Endothelial cell of umbilical vein (primary cell): ENCODE measurements around the gene C5orf15. TPM values are rescaled to one million over a fixed set of nuclear protein-coding genes. Genes with fewer than 3 reads are reported as not detected.

Experiments used
- BruUV-seq: library from RNA; stranded (reverse); fragments of 400-500 nt; replicated peaks from 2 replicates; lab custom pipeline; 2021; lab: Mats Ljungman, UMichigan
- CTCF ChIA-PET: fragments of 300-600, 350-600 bp; sonication (Branson Sonifier 250); formaldehyde crosslinking; loops from one replicate; lab custom pipeline; 2021; ENCODE audit warnings: antibody characterized with exemption, inconsistent platforms; lab: Charles Lee
- POLR2A ChIA-PET: fragments of 300-600, 350-600 bp; sonication (Branson Sonifier 250); formaldehyde crosslinking; loops from one replicate; lab custom pipeline; 2021; ENCODE audit warnings: antibody characterized with exemption, inconsistent platforms; lab: Charles Lee
- DNase-seq: peaks from one replicate; pipeline ENCODE4 v3.0.0-alpha.2; 2011; ENCODE audit warnings: low read depth, low spot score
- FAIRE-seq: peaks from 2 replicates; lab custom pipeline; 2011; peaks lifted over from hg19 to GRCh38; lab: Jason Lieb, UNC
- H2AFZ ChIP-seq: 2 replicates; pipeline ENCODE4 v1.6.0; 2012; ENCODE audit warnings: low read depth, low read length, control low read depth, inconsistent platforms
- H3K27ac ChIP-seq: 2 replicates; pipeline ENCODE4 v1.5.1; 2011; ENCODE audit warnings: low read depth, mild to moderate bottlenecking, control low read depth, low read length, moderate library complexity; ENCODE audit not compliant: insufficient read depth
- H3K27me3 ChIP-seq, 2 experiments: 2 replicates each; pipeline versions ENCODE4 v1.6.0 to v1.6.1; 2011; ENCODE audit warnings: low read length in 2 of 2, mixed read lengths in 1 of 2; ENCODE audit not compliant: control insufficient read depth in 2 of 2, insufficient read depth in 2 of 2
- H3K36me3 ChIP-seq, 2 experiments: 2 replicates in 1 of 2; 3 replicates in 1 of 2; pipeline ENCODE4 v1.5.1; 2011; ENCODE audit warnings: low read length in 2 of 2, mild to moderate bottlenecking in 1 of 2, moderate library complexity in 1 of 2; ENCODE audit not compliant: control insufficient read depth in 2 of 2, insufficient read depth in 2 of 2; ENCODE audit errors: extremely low read depth in 1 of 2
- H3K4me1 ChIP-seq: 3 replicates; pipeline ENCODE4 v1.5.1; 2011; ENCODE audit warnings: mild to moderate bottlenecking, low read length; ENCODE audit not compliant: control insufficient read depth, insufficient read depth; ENCODE audit errors: extremely low read depth
- H3K4me2 ChIP-seq: 2 replicates; pipeline ENCODE4 v1.6.1; 2011; ENCODE audit warnings: low read length, control low read depth, mixed read lengths; ENCODE audit not compliant: insufficient read depth
- H3K4me3 ChIP-seq, 3 experiments: fragments of 200-600 bp in 1 of 3; sonication (generic), shearing (Covaris generic) in 1 of 3; replicated peaks in 1 of 3; 2 replicates each; pipeline ENCODE4 v1.5.1; 2011 to 2016; ENCODE audit warnings: control low read depth in 3 of 3, low read length in 3 of 3, mild to moderate bottlenecking in 2 of 3, inconsistent platforms in 1 of 3, low read depth in 1 of 3, moderate library complexity in 1 of 3; ENCODE audit not compliant: insufficient read depth in 1 of 3
- H3K79me2 ChIP-seq: 2 replicates; pipeline ENCODE4 v1.6.0; 2012; ENCODE audit warnings: low read length, inconsistent platforms; ENCODE audit not compliant: control insufficient read depth, insufficient read depth
- H3K9ac ChIP-seq: replicated peaks from 2 replicates; pipeline ENCODE3; 2011; ENCODE audit warnings: low read length, control low read depth; ENCODE audit not compliant: insufficient read depth; ENCODE audit errors: extremely low read depth
- H3K9me1 ChIP-seq: replicated peaks from 3 replicates; pipeline ENCODE4 v1.6.0; 2011; ENCODE audit warnings: mild to moderate bottlenecking, low read length; ENCODE audit not compliant: control insufficient read depth, insufficient read depth; ENCODE audit errors: extremely low read depth
- H3K9me3 ChIP-seq: replicated peaks from 2 replicates; pipeline ENCODE4 v1.5.1; 2012; ENCODE audit warnings: low read length, inconsistent platforms; ENCODE audit not compliant: control insufficient read depth, insufficient read depth
- H4K20me1 ChIP-seq: replicated peaks from 2 replicates; pipeline ENCODE3; 2011; ENCODE audit warnings: mild to moderate bottlenecking, low read length; ENCODE audit not compliant: control insufficient read depth, insufficient read depth; ENCODE audit errors: extremely low read depth
- CTCF ChIP-seq, 2 donors: IDR thresholded peaks; 1 replicate in 1 of 2; 2 replicates in 1 of 2; pipeline ENCODE4 v1.5.1; 2011; ENCODE audit warnings: low read length in 2 of 2, mild to moderate bottlenecking in 2 of 2, moderate library complexity in 2 of 2, control low read depth in 1 of 2, inconsistent platforms in 1 of 2, low read depth in 1 of 2; ENCODE audit not compliant: insufficient read depth in 1 of 2; ENCODE audit errors: extremely low read depth in 1 of 2
- EZH2 ChIP-seq: IDR thresholded peaks from 2 replicates; pipeline ENCODE4 v1.6.1; 2012; ENCODE audit warnings: borderline replicate concordance, low read depth, mild to moderate bottlenecking, moderate library complexity, low read length, inconsistent platforms; ENCODE audit not compliant: severe bottlenecking
- FOS ChIP-seq: IDR thresholded peaks from 2 replicates; pipeline ENCODE4 v1.6.1; 2011; ENCODE audit warnings: mild to moderate bottlenecking, low read length, moderate library complexity, borderline replicate concordance; ENCODE audit not compliant: insufficient read depth
- GATA2 ChIP-seq: IDR thresholded peaks from 2 replicates; pipeline ENCODE4 v1.7.0; 2011; ENCODE audit warnings: low read depth, mild to moderate bottlenecking, moderate library complexity, mixed read lengths, low read length; ENCODE audit not compliant: insufficient read length, insufficient read depth
- JUN ChIP-seq: IDR thresholded peaks from 2 replicates; pipeline ENCODE4 v1.6.1; 2011; ENCODE audit warnings: borderline replicate concordance, low read depth; ENCODE audit not compliant: insufficient read length, insufficient read depth
- POLR2AphosphoS5 ChIP-seq: IDR thresholded peaks from 2 replicates; pipeline ENCODE4 v1.6.1; 2012; ENCODE audit warnings: low read depth, mild to moderate bottlenecking, control low read depth, low read length, moderate library complexity; ENCODE audit not compliant: insufficient read depth
- dilution Hi-C: fragments of 300-500 bp; cut with MboI; formaldehyde crosslinking; loops from one replicate; pipeline ENCODE4 v1.15.0; 2019; ENCODE audit warnings: low sequenced_read_pairs; ENCODE audit not compliant: extremely low pct_ligation_motif_present
- intact Hi-C: fragments of 100-400 bp; cut with micrococcal nuclease; formaldehyde crosslinking; loops from one replicate; pipeline ENCODE4 v1.10.0; 2022
- polyA plus RNA-seq, 4 experiments: library from polyadenylated mRNA; depleted of rRNA in 3 of 4; stranded (reverse) in 3 of 4; unstranded in 1 of 4; fragments of >200 nt; gene quantifications; 2 replicates each; pipeline versions ENCODE4 v1.2.1 to v1.2.3, GENCODE V29; 2011 to 2012; ENCODE audit warnings: missing spikeins in 1 of 4
- total RNA-seq: library from RNA; stranded (reverse); gene quantifications from 2 replicates; pipeline ENCODE4 v1.2.3, GENCODE V29; 2021

Gene C5orf15
- total and polyA plus RNA-seq, 2 donors (not counting 3 experiments of a cell fraction or from before 2014, with no cell fraction given), result 25.3 to 45.4 TPM

- dilution Hi-C loops (no loop called here), intact Hi-C loops (no loop called here)
- Histone ChIP-seq H3K79me2 (peaks cover 9% of the 10 kb centered on the region), H3K4me3 (no peak overlapping the region), H3K36me3 (peaks cover 0 to 2% of the 10 kb centered on the region in 2 experiments), H4K20me1 (no peaks in the 10 kb centered on the region), H2AFZ (no peak overlapping the region), H3K27me3 (no peaks in the 10 kb centered on the region), H3K9me3 (no peaks in the 10 kb centered on the region), H3K4me1 (peaks cover 8% of the 10 kb centered on the region), H3K27ac (no peak overlapping the region), H3K9ac (no peak overlapping the region), H3K4me2 (no peak overlapping the region), H3K9me1 (no peaks in the 10 kb centered on the region)
- TF ChIP-seq EZH2 (no peak), CTCF (IDR thresholded peaks at IDR 0.05; ENCODE audit: extremely low read depth in 1 of 2, insufficient read depth in 1 of 2, low read depth in 1 of 2, low read length in 2 of 2) (no peak), GATA2 (no peak)
- BruUV-seq, result no TSS peak
- FAIRE-seq (no peak), DNase-seq (no peak)
- ChIA-PET POLR2A (no interaction called here), CTCF (no interaction called here)
Observed at GRCh38 chr5:133957591-133957990, 10.8 kb downstream of the C5orf15 start.

- no peaks in the 10 kb centered on the region for H3K9me1 ChIP-seq
- intact Hi-C loops (no loop called here), dilution Hi-C loops (no loop called here)
- H3K27me3 ChIP-seq, result no peaks in the 10 kb centered on the region
- FAIRE-seq (no peak), DNase-seq (no peak)
- no peaks in the 10 kb centered on the region for H4K20me1 ChIP-seq
- H3K36me3 ChIP-seq, result peaks cover 0 to 2% of the 10 kb centered on the region in 2 experiments
- H2AFZ ChIP-seq, result no peak overlapping the region
- BruUV-seq, result no TSS peak
- no peak overlapping the region for H3K4me3 ChIP-seq
- TF ChIP-seq FOS, result no peak
- no peak for TF ChIP-seq JUN
- no peak for TF ChIP-seq EZH2
- no peak for TF ChIP-seq CTCF (IDR thresholded peaks at IDR 0.05; ENCODE audit: extremely low read depth in 1 of 2, insufficient read depth in 1 of 2, low read depth in 1 of 2, low read length in 2 of 2)
- TF ChIP-seq POLR2AphosphoS5, result no peak
- TF ChIP-seq GATA2, result no peak
- POLR2A ChIA-PET, result no interaction called here
- no peak overlapping the region for H3K27ac ChIP-seq
- no peaks in the 10 kb centered on the region for H3K9me3 ChIP-seq
- H3K4me1 ChIP-seq, result peaks cover 8% of the 10 kb centered on the region
- H3K79me2 ChIP-seq, result peaks cover 4% of the 10 kb centered on the region
- H3K4me2 ChIP-seq, result no peak overlapping the region
- CTCF ChIA-PET, result no interaction called here
- H3K9ac ChIP-seq, result no peak overlapping the region
Observed at GRCh38 chr5:133957080-133957479, 11.3 kb downstream of the C5orf15 start.
